Activated B cell treated with CpG ODN at 0.5 μM for 24 hours (primary cell): ENCODE measurements around the gene DNAH6. TPM values are rescaled to one million over a fixed set of nuclear protein-coding genes. Genes with fewer than 3 reads are reported as not detected.
"Not testable (repeated sequence)": the region's sequence is repeated elsewhere in the genome, so short reads cannot be mapped to it uniquely, and the experiment has no call there.

Experiments
- ATAC-seq: fragments of 200-7000 bp; cut with Tn5 transposase; one replicate; pipeline ENCODE4 v1.10.0; 2021; ENCODE audit warnings: low read depth, mild to moderate bottlenecking, moderate library complexity
- CTCF ChIA-PET: fragments of 350-600 bp; sonication (Branson Sonifier 250); formaldehyde crosslinking; loops from one replicate; lab custom pipeline; 2021; ENCODE audit warnings: antibody characterized with exemption; lab: Charles Lee
- POLR2A ChIA-PET: fragments of 350-600 bp; sonication (Branson Sonifier 250); formaldehyde crosslinking; loops from one replicate; lab custom pipeline; 2021; ENCODE audit warnings: antibody characterized with exemption; lab: Charles Lee
- DNase-seq: peaks from one replicate; pipeline ENCODE4 v3.0.0; 2022
- H3K27ac Mint-ChIP-seq: one replicate; pipeline ENCODE4 v1.8.0; 2020; ENCODE audit warnings: mixed read lengths
- H3K27me3 Mint-ChIP-seq: one replicate; pipeline ENCODE4 v1.8.0; 2021; ENCODE audit warnings: mixed read lengths
- H3K36me3 Mint-ChIP-seq: one replicate; pipeline ENCODE4 v1.8.0; 2021; ENCODE audit warnings: low read depth, mixed read lengths
- H3K4me1 Mint-ChIP-seq: one replicate; pipeline ENCODE4 v1.8.0; 2021; ENCODE audit warnings: mixed read lengths
- H3K4me3 Mint-ChIP-seq: one replicate; pipeline ENCODE4 v1.8.0; 2020; ENCODE audit warnings: mild to moderate bottlenecking, mixed read lengths
- H3K9me3 Mint-ChIP-seq: one replicate; pipeline ENCODE4 v1.8.0; 2020; ENCODE audit warnings: mixed read lengths
- CTCF ChIP-seq: fragments of 200-600 bp; IDR thresholded peaks from one replicate; pipeline ENCODE4 v1.8.0; 2022; ENCODE audit warnings: antibody characterized with exemption, mild to moderate bottlenecking
- intact Hi-C: fragments of 100-400 bp; cut with micrococcal nuclease; formaldehyde crosslinking; loops from one replicate; pipeline ENCODE4 v1.15.1; 2024
- total RNA-seq: library from RNA; stranded (reverse); gene quantifications from 2 replicates; pipeline ENCODE4 v1.2.3, GENCODE V29; 2022

DNAH6 gene
- total RNA-seq, 1 donor from 2014 or later = 0.82 TPM

GRCh38 chr2:84539729-84540128 is 23.4 kb downstream of the DNAH6 start:
- H3K4me3 Mint-ChIP-seq = no peak overlapping the region
- intact Hi-C loops = no loop called here
- DNase-seq (no peak), ATAC-seq (no peak)
- no peak overlapping the region for H3K27ac Mint-ChIP-seq
- H3K36me3 Mint-ChIP-seq = no peaks in the 10 kb centered on the region
- H3K27me3 Mint-ChIP-seq = peaks cover 7% of the 10 kb centered on the region
- no peaks in the 10 kb centered on the region for H3K9me3 Mint-ChIP-seq
- no peaks in the 10 kb centered on the region for H3K4me1 Mint-ChIP-seq
- ChIA-PET CTCF (no interaction called here), POLR2A (no interaction called here)
- no peak for TF ChIP-seq CTCF

- ATAC-seq (no peak), DNase-seq (no peak)
- H3K27ac Mint-ChIP-seq = no peak overlapping the region
- no peaks in the 10 kb centered on the region for H3K4me1 Mint-ChIP-seq
- ChIA-PET CTCF (no interaction called here), POLR2A (no interaction called here)
- H3K36me3 Mint-ChIP-seq = no peaks in the 10 kb centered on the region
- no peak for TF ChIP-seq CTCF
- no peaks in the 10 kb centered on the region for H3K9me3 Mint-ChIP-seq
- H3K27me3 Mint-ChIP-seq = no peaks in the 10 kb centered on the region
- no peak overlapping the region for H3K4me3 Mint-ChIP-seq
- intact Hi-C loops = no loop called here
These were observed 28.7 kb downstream of the DNAH6 start for GRCh38 chr2:84545005-84545404.

GRCh38 chr2:84546551-84546950 is 30.3 kb downstream of the DNAH6 start:
- Mint-ChIP-seq H3K4me1 (no peaks in the 10 kb centered on the region), H3K36me3 (no peaks in the 10 kb centered on the region)

GRCh38 chr2:84548303-84548702 is 32.0 kb downstream of the DNAH6 start:
- ChIA-PET POLR2A (no interaction called here), CTCF (no interaction called here)
- Mint-ChIP-seq H3K9me3 (no peaks in the 10 kb centered on the region), H3K4me1 (no peaks in the 10 kb centered on the region), H3K27me3 (no peaks in the 10 kb centered on the region), H3K36me3 (no peaks in the 10 kb centered on the region), H3K4me3 (no peak overlapping the region), H3K27ac (no peak overlapping the region)
- TF ChIP-seq CTCF = no peak
- no peak for ATAC-seq
- intact Hi-C loops = no loop called here
- no peak for DNase-seq

More at GRCh38 chr2:84546551-84546950, 30.3 kb downstream of the DNAH6 start:
- H3K27ac Mint-ChIP-seq = no peak overlapping the region
- intact Hi-C loops = no loop called here
- no peak for TF ChIP-seq CTCF
- H3K9me3 Mint-ChIP-seq = no peaks in the 10 kb centered on the region
- ATAC-seq (no peak), DNase-seq (no peak)
- H3K27me3 Mint-ChIP-seq = no peaks in the 10 kb centered on the region
- ChIA-PET POLR2A (no interaction called here), CTCF (no interaction called here)
- no peak overlapping the region for H3K4me3 Mint-ChIP-seq

GRCh38 chr2:84550916-84551315 is 34.6 kb downstream of the DNAH6 start:
- intact Hi-C loops = no loop called here
- no peak overlapping the region for H3K4me3 Mint-ChIP-seq
- no peaks in the 10 kb centered on the region for H3K4me1 Mint-ChIP-seq
- no peak for ATAC-seq
- H3K27ac Mint-ChIP-seq = no peak overlapping the region
- no peaks in the 10 kb centered on the region for H3K36me3 Mint-ChIP-seq
- H3K27me3 Mint-ChIP-seq = peaks cover 6% of the 10 kb centered on the region
- no peak for DNase-seq
- H3K9me3 Mint-ChIP-seq = no peaks in the 10 kb centered on the region
- POLR2A ChIA-PET = no interaction called here
- no peak for TF ChIP-seq CTCF
- CTCF ChIA-PET = no interaction called here

- intact Hi-C loops, H3K27ac Mint-ChIP-seq, H3K27me3 Mint-ChIP-seq, H3K36me3 Mint-ChIP-seq, H3K4me3 Mint-ChIP-seq, DNase-seq, ATAC-seq, CTCF ChIA-PET, H3K4me1 Mint-ChIP-seq, POLR2A ChIA-PET, H3K9me3 Mint-ChIP-seq: not testable (repeated sequence)
These were observed 35.2 kb downstream of the DNAH6 start for GRCh38 chr2:84551526-84551925.
